Measurements from ENCODE around the gene STEAP2. TPM values are rescaled to one million over a fixed set of nuclear protein-coding genes. Genes with fewer than 3 reads are reported as not detected.
"Not testable (repeated sequence)": the region's sequence is repeated elsewhere in the genome, so short reads cannot be mapped to it uniquely, and the experiment has no call there.

Gene STEAP2
- total RNA-seq, 1 experiment from 2014 or later: 134 TPM

DNA sequence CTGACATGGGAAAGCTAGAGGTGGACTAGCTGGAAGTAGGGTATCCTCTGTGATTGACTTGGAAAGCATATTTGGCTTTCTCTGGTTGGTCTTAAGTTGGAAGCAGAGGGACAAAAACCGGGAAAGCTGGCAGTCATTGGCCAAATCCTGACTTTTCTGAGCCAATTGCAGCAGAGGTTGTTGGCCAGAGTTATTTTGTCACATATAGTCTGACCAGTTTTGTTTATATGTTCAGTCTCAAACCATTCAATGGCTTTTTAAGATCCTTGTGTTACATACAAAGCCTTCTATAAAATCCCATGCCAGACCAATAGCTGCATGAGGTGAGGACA, 39.7 kb downstream of the STEAP2 start:
- no TSS peak for BruUV-seq (replicated peaks)
- Histone ChIP-seq H3K36me3 (ENCODE audit: insufficient read depth, low read length, poor library complexity, severe bottlenecking) (no peaks in the 10 kb centered on the region), H3K9me3 (ENCODE audit: low read depth, low read length, poor library complexity, severe bottlenecking) (no peaks in the 10 kb centered on the region), H3K4me1 (ENCODE audit: insufficient read depth, low read length, poor library complexity, severe bottlenecking) (no peaks in the 10 kb centered on the region), H3K27ac (ENCODE audit: low read depth, low read length, poor library complexity, severe bottlenecking) (no peak overlapping the region), H3K27me3 (replicated peaks; ENCODE audit: insufficient read depth, low read depth, low read length, poor library complexity) (no peaks in the 10 kb centered on the region), H3K4me3 (ENCODE audit: low read depth, low read length, poor library complexity, severe bottlenecking) (no peak overlapping the region)
- DNase-seq (ENCODE audit: low spot score): no peak
- CTCF ChIA-PET: no interaction called here
- TF ChIP-seq EZH2 (IDR thresholded peaks at IDR 0.05; ENCODE audit: borderline replicate concordance, low read depth, low read length, poor library complexity, severe bottlenecking): no peak
- TF ChIP-seq, protein P1, sequence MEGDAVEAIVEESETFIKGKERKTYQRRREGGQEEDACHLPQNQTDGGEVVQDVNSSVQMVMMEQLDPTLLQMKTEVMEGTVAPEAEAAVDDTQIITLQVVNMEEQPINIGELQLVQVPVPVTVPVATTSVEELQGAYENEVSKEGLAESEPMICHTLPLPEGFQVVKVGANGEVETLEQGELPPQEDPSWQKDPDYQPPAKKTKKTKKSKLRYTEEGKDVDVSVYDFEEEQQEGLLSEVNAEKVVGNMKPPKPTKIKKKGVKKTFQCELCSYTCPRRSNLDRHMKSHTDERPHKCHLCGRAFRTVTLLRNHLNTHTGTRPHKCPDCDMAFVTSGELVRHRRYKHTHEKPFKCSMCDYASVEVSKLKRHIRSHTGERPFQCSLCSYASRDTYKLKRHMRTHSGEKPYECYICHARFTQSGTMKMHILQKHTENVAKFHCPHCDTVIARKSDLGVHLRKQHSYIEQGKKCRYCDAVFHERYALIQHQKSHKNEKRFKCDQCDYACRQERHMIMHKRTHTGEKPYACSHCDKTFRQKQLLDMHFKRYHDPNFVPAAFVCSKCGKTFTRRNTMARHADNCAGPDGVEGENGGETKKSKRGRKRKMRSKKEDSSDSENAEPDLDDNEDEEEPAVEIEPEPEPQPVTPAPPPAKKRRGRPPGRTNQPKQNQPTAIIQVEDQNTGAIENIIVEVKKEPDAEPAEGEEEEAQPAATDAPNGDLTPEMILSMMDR (conservative IDR thresholded peaks at IDR 0.05; ENCODE audit: low read depth, low read length): no peak
- intact Hi-C loops (cut with micrococcal nuclease; ENCODE audit: unreplicated experiment): no loop called here
- POLR2A ChIA-PET (ENCODE audit: low non-redundant PET): no interaction called here

DNA sequence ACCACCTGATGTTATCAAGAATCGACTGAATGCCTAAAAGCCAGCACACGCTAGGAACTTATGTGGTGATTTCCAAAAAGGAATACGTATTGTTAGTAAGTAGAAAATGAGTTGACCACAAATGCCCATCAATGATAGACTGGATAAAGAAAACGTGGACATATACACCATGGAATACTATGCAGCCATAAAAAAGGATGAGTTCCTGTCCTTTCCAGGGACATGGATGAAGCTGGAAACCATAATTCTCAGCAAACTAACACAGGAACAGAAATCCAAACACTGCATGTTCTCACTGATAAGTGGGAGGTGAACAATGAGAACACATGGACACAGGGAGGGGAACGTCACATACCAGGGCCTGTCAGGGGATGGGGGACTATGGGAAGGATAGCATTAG, 44.5 kb downstream of the STEAP2 start:
- H3K27me3 ChIP-seq (replicated peaks; ENCODE audit: insufficient read depth, low read depth, low read length, poor library complexity); CTCF ChIA-PET; intact Hi-C loops (cut with micrococcal nuclease; ENCODE audit: unreplicated experiment); H3K9me3 ChIP-seq (ENCODE audit: low read depth, low read length, poor library complexity, severe bottlenecking); H3K27ac ChIP-seq (ENCODE audit: low read depth, low read length, poor library complexity, severe bottlenecking); H3K4me3 ChIP-seq (ENCODE audit: low read depth, low read length, poor library complexity, severe bottlenecking); BruUV-seq (replicated peaks); POLR2A ChIA-PET (ENCODE audit: low non-redundant PET); DNase-seq (ENCODE audit: low spot score); H3K4me1 ChIP-seq (ENCODE audit: insufficient read depth, low read length, poor library complexity, severe bottlenecking); H3K36me3 ChIP-seq (ENCODE audit: insufficient read depth, low read length, poor library complexity, severe bottlenecking): not testable (repeated sequence)

DNA sequence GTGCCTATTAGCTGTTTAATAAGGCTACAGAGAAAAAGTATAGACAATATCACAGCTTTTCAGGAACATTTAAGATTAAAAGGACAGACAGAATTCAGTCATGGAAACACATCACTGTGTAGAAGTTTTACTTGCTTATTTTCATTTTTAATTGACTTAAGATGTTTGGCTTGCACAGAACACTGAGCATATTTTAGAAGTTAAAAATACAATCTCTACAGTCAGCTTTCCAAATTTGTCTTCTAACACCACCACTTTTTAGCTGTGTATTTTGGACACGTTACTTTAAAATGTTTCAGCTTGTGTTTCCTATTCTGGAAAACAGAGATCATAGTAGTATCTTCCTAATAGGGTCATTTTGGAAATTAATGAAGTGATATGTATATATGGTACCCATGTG, 45.2 kb downstream of the STEAP2 start:
- intact Hi-C loops (cut with micrococcal nuclease; ENCODE audit: unreplicated experiment): no loop called here
- H3K27ac ChIP-seq (ENCODE audit: low read depth, low read length, poor library complexity, severe bottlenecking): no peak overlapping the region
- ChIA-PET POLR2A (ENCODE audit: low non-redundant PET) (no interaction called here), CTCF (no interaction called here)
- H3K36me3 ChIP-seq (ENCODE audit: insufficient read depth, low read length, poor library complexity, severe bottlenecking): no peaks in the 10 kb centered on the region
- no peak overlapping the region for H3K4me3 ChIP-seq (ENCODE audit: low read depth, low read length, poor library complexity, severe bottlenecking)
- H3K9me3 ChIP-seq (ENCODE audit: low read depth, low read length, poor library complexity, severe bottlenecking): no peaks in the 10 kb centered on the region
- no TSS peak for BruUV-seq (replicated peaks)
- TF ChIP-seq, protein P1 (conservative IDR thresholded peaks at IDR 0.05; ENCODE audit: low read depth, low read length): no peak
- TF ChIP-seq EZH2 (IDR thresholded peaks at IDR 0.05; ENCODE audit: borderline replicate concordance, low read depth, low read length, poor library complexity, severe bottlenecking): no peak
- DNase-seq (ENCODE audit: low spot score): no peak
- H3K4me1 ChIP-seq (ENCODE audit: insufficient read depth, low read length, poor library complexity, severe bottlenecking): peaks cover 11% of the 10 kb centered on the region
- no peaks in the 10 kb centered on the region for H3K27me3 ChIP-seq (replicated peaks; ENCODE audit: insufficient read depth, low read depth, low read length, poor library complexity)

DNA sequence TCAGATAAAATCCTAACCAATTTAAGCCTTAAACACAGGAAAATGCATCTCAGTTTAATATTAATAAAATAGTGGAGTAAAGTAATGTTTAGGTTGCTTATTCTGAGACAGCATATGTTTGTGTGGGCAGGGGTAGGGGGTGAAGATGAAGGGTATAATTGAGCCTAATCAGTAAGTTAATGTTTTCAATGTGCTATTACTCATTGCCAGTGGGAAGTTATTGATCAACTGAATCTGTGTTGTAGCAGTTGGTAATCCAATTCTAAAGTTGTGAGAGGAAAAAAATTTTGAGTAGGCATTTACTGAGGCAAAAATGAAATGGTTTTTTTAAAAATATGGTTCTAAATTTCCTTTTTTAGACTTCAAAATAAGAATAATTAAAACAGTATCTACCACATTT, 49.9 kb downstream of the STEAP2 start:
- Histone ChIP-seq H3K36me3 (ENCODE audit: insufficient read depth, low read length, poor library complexity, severe bottlenecking) (no peaks in the 10 kb centered on the region), H3K4me1 (ENCODE audit: insufficient read depth, low read length, poor library complexity, severe bottlenecking) (peaks cover 23% of the 10 kb centered on the region), H3K27ac (ENCODE audit: low read depth, low read length, poor library complexity, severe bottlenecking) (no peak overlapping the region), H3K4me3 (ENCODE audit: low read depth, low read length, poor library complexity, severe bottlenecking) (no peak overlapping the region), H3K9me3 (ENCODE audit: low read depth, low read length, poor library complexity, severe bottlenecking) (no peaks in the 10 kb centered on the region), H3K27me3 (replicated peaks; ENCODE audit: insufficient read depth, low read depth, low read length, poor library complexity) (no peaks in the 10 kb centered on the region)
- ChIA-PET POLR2A (ENCODE audit: low non-redundant PET) (interaction anchor here (0.6 kb wide), 1 partner anchor 73 kb away, joined by 3 read pairs; no protein-coding TSS in a partner anchor), CTCF (no interaction called here)
- TF ChIP-seq, protein P1 (conservative IDR thresholded peaks at IDR 0.05; ENCODE audit: low read depth, low read length): no peak
- no peak for TF ChIP-seq EZH2 (IDR thresholded peaks at IDR 0.05; ENCODE audit: borderline replicate concordance, low read depth, low read length, poor library complexity, severe bottlenecking)
- no peak for DNase-seq (ENCODE audit: low spot score)
- BruUV-seq (replicated peaks): TSS peak; percentile 51
- intact Hi-C loops (cut with micrococcal nuclease; ENCODE audit: unreplicated experiment): loop anchor here (5.0 kb wide), 1 partner anchor 49 kb away; the partner anchor contains the start of gene STEAP2
